T-helper 2 cell treated with Interferon-gamma antibody and Interleukin-4, amounts not matched to agents 5 μg/mL and 100 μg/mL, for 36 hours (primary cell): ENCODE results near the gene TOR4A.
A peak's percentile ranks its signal among the peaks of the same experiment; 100 is the strongest.

Source experiments
- DNase-seq: peaks from one replicate; pipeline ENCODE4 v3.0.0; 2021; ENCODE audit warnings: low spot score
- H3K27ac Mint-ChIP-seq: one replicate; pipeline ENCODE4 v1.8.0; 2021; ENCODE audit warnings: mild to moderate bottlenecking, mixed read lengths
- H3K27me3 Mint-ChIP-seq: one replicate; pipeline ENCODE4 v1.8.0; 2021; ENCODE audit warnings: low read depth, mixed read lengths
- H3K36me3 Mint-ChIP-seq: one replicate; pipeline ENCODE4 v1.8.0; 2021; ENCODE audit warnings: low read depth, mixed read lengths
- H3K4me1 Mint-ChIP-seq: one replicate; pipeline ENCODE4 v1.8.0; 2021; ENCODE audit warnings: low read depth, mixed read lengths
- H3K4me3 Mint-ChIP-seq: one replicate; pipeline ENCODE4 v1.8.0; 2022; ENCODE audit warnings: mild to moderate bottlenecking, moderate library complexity, mixed read lengths
- H3K9me3 Mint-ChIP-seq: one replicate; pipeline ENCODE4 v1.8.0; 2021; ENCODE audit warnings: mixed read lengths

Gene TOR4A

GRCh38 chr9:137277329-137278041 lies at the start of gene TOR4A:
TSS of gene TOR4A (plus strand) at chr9:137277726. CDS start at chr9:137278690, 964 bp downstream.
- Mint-ChIP-seq H3K27ac (peak within 1 kb of the TSS; percentile 87), H3K9me3 (no peaks in the 10 kb centered on the region), H3K27me3 (no peaks in the 10 kb centered on the region), H3K4me1 (peaks cover 11% of the 10 kb centered on the region), H3K4me3 (peak within 1 kb of the TSS; percentile 93), H3K36me3 (peaks cover 8% of the 10 kb centered on the region)
- DNase-seq: peak; percentile 62

- no peaks in the 10 kb centered on the region for H3K36me3 Mint-ChIP-seq
- no peak for DNase-seq
- H3K27me3 Mint-ChIP-seq: peaks cover 2% of the 10 kb centered on the region
- H3K9me3 Mint-ChIP-seq: no peaks in the 10 kb centered on the region
- H3K4me3 Mint-ChIP-seq: no peak overlapping the region
- peaks cover 3% of the 10 kb centered on the region for H3K4me1 Mint-ChIP-seq
- peak overlapping the region; percentile 16 for H3K27ac Mint-ChIP-seq
Measured at GRCh38 chr9:137227853-137228505, 49.5 kb upstream of the TOR4A start.

GRCh38 chr9:137228506-137228967 lies 49.0 kb upstream of the TOR4A start:
- no peak for DNase-seq
- H3K27me3 Mint-ChIP-seq: peaks cover 2% of the 10 kb centered on the region
- no peaks in the 10 kb centered on the region for H3K36me3 Mint-ChIP-seq
- H3K9me3 Mint-ChIP-seq: no peaks in the 10 kb centered on the region
- peaks cover 2% of the 10 kb centered on the region for H3K4me1 Mint-ChIP-seq
- H3K4me3 Mint-ChIP-seq: no peak overlapping the region
- no peak overlapping the region for H3K27ac Mint-ChIP-seq

GRCh38 chr9:137228968-137229896 lies 48.3 kb upstream of the TOR4A start:
- no peaks in the 10 kb centered on the region for H3K36me3 Mint-ChIP-seq
- no peak for DNase-seq
- no peak overlapping the region for H3K27ac Mint-ChIP-seq
- H3K4me1 Mint-ChIP-seq: peaks cover 2% of the 10 kb centered on the region
- no peak overlapping the region for H3K4me3 Mint-ChIP-seq
- H3K27me3 Mint-ChIP-seq: peaks cover 2% of the 10 kb centered on the region
- no peaks in the 10 kb centered on the region for H3K9me3 Mint-ChIP-seq

- Mint-ChIP-seq H3K27me3 (peaks cover 2% of the 10 kb centered on the region), H3K27ac (no peak overlapping the region), H3K36me3 (no peaks in the 10 kb centered on the region), H3K9me3 (no peaks in the 10 kb centered on the region), H3K4me1 (peaks cover 2% of the 10 kb centered on the region), H3K4me3 (no peak overlapping the region)
- no peak for DNase-seq
Measured at GRCh38 chr9:137229903-137230704, 47.4 kb upstream of the TOR4A start.

DNA sequence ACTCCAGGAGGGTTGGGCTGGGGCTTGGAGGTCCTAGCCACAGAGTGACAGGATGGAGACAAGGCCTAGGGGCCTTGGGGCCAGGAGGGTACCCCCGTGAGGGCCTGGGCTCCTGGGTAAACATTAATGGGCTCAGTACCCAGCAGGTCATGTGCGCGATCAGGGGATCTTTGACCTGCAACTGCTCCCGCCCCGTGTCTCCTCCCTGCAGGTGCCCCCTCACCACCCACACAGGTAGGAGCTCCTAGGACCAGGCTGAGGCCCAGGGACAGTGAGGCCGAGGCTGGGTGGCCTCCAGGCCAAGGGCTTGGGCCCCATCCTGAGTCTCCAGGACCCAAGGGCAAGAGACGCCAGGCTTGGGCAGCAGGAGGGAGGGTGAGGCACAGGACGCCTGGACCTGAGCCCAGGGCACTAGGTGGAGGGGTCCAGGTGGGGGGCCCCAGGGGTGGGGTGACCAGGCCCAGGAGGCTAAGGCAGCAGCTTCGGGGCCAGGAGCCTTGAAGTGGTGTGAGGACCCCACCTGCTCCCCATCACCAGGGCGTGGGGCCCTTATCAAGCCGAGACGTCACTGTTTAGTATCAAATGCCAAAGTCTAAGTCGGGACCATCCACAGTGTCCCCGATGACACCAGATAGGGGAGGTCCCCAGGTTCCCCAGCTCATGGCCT lies 46.7 kb upstream of the TOR4A start, which contains the start of gene SLC34A3:
Gene SLC34A3 (plus strand): TSS at position 197 of the 667 bp plus-strand sequence. CDS start 802 bp downstream, outside the sequence.
- Mint-ChIP-seq H3K4me3 (no peak within 1 kb of the TSS), H3K27ac (no peak within 1 kb of the TSS), H3K27me3 (peaks cover 2% of the 10 kb centered on the region), H3K9me3 (no peaks in the 10 kb centered on the region), H3K36me3 (no peaks in the 10 kb centered on the region), H3K4me1 (peaks cover 2% of the 10 kb centered on the region)
- no peak for DNase-seq

GRCh38 chr9:137231372-137232039 lies 46.0 kb upstream of the TOR4A start:
- H3K27me3 Mint-ChIP-seq: peaks cover 2% of the 10 kb centered on the region
- peaks cover 2% of the 10 kb centered on the region for H3K4me1 Mint-ChIP-seq
- no peak overlapping the region for H3K4me3 Mint-ChIP-seq
- no peaks in the 10 kb centered on the region for H3K36me3 Mint-ChIP-seq
- no peak for DNase-seq
- no peak overlapping the region for H3K27ac Mint-ChIP-seq
- no peaks in the 10 kb centered on the region for H3K9me3 Mint-ChIP-seq

GRCh38 chr9:137232101-137232500 lies 45.4 kb upstream of the TOR4A start:
- no peak overlapping the region for H3K27ac Mint-ChIP-seq
- DNase-seq: no peak
- no peaks in the 10 kb centered on the region for H3K36me3 Mint-ChIP-seq
- H3K27me3 Mint-ChIP-seq: peaks cover 2% of the 10 kb centered on the region
- H3K4me3 Mint-ChIP-seq: no peak overlapping the region
- peaks cover 2% of the 10 kb centered on the region for H3K4me1 Mint-ChIP-seq
- no peaks in the 10 kb centered on the region for H3K9me3 Mint-ChIP-seq

- H3K27ac Mint-ChIP-seq: no peak overlapping the region
- no peak for DNase-seq
- no peak overlapping the region for H3K4me3 Mint-ChIP-seq
- H3K4me1 Mint-ChIP-seq: peaks cover 2% of the 10 kb centered on the region
- no peaks in the 10 kb centered on the region for H3K9me3 Mint-ChIP-seq
- peaks cover 2% of the 10 kb centered on the region for H3K27me3 Mint-ChIP-seq
- no peaks in the 10 kb centered on the region for H3K36me3 Mint-ChIP-seq
Measured at GRCh38 chr9:137232510-137232909, 45.0 kb upstream of the TOR4A start.

DNA sequence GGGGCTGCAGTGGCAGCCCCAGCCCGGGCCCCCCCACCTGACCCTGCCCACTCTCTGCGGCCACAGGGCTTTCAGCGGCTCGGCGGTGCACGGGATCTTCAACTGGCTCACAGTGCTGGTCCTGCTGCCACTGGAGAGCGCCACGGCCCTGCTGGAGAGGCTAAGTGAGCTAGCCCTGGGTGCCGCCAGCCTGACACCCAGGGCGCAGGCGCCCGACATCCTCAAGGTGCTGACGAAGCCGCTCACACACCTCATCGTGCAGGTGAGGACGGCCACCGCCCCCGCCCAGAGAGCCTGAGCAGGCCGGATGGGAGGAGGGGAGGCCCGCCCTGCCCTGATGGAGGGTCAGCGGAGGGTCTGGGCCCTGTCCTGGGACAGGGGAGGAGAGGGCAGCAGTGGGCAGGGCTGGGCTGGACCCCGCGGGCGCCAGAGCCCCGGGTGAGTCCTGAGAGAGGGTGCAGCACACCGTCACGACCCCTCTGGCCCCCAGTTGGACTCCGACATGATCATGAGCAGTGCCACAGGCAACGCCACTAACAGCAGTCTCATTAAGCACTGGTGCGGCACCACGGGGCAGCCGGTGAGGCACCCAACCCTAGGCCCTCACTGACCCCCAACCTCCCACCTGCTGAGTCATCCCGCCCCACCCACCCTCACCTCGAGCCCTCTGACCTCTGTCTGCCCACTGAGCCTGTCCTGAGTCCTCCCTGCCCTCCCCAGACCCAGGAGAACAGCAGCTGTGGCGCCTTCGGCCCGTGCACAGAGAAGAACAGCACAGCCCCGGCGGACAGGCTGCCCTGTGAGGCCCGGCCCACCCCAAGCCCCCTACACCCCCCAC lies 44.2 kb upstream of the TOR4A start:
- Mint-ChIP-seq H3K4me3 (no peak overlapping the region), H3K9me3 (no peaks in the 10 kb centered on the region), H3K4me1 (no peaks in the 10 kb centered on the region), H3K27ac (no peak overlapping the region), H3K27me3 (no peaks in the 10 kb centered on the region), H3K36me3 (no peaks in the 10 kb centered on the region)
- DNase-seq: no peak

DNA sequence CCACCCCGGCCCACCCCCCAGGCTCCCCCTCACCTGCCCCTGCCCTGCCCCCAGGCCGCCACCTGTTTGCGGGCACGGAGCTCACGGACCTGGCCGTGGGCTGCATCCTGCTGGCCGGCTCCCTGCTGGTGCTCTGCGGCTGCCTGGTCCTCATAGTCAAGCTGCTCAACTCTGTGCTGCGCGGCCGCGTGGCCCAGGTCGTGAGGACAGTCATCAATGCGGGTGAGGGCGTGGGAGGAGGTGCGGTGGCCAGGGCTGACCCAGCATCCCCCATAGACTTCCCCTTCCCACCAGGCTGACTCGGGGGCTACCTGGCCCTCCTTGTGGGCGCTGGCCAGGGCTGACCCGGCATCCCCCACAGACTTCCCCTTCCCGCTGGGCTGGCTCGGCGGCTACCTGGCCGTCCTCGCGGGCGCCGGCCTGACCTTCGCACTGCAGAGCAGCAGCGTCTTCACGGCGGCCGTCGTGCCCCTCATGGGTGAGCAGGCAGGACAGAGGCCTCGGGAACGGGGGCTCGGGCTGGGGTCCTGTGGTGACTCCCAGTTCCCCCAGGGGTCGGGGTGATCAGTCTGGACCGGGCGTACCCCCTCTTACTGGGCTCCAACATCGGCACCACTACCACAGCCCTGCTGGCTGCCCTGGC lies 43.4 kb upstream of the TOR4A start:
- Mint-ChIP-seq H3K4me1 (peaks cover 5% of the 10 kb centered on the region), H3K9me3 (no peaks in the 10 kb centered on the region), H3K36me3 (no peaks in the 10 kb centered on the region), H3K27ac (no peak overlapping the region), H3K27me3 (no peaks in the 10 kb centered on the region), H3K4me3 (no peak overlapping the region)
- no peak for DNase-seq
